ENCODE data around the gene DENND2D.
A peak's percentile ranks its signal among the peaks of the same experiment; 100 is the strongest.

DENND2D gene

GRCh38 chr1:111199881-111200801, at the start of gene DENND2D:
TSS of gene DENND2D (minus strand) at chr1:111200646. CDS start at chr1:111200459, 187 bp downstream.
- peak; percentile 69 for DNase-seq (ENCODE audit: low spot score)

GRCh38 chr1:111249960-111250359, 49.5 kb upstream of the DENND2D start:
- DNase-seq (ENCODE audit: low spot score): peak; percentile 85

DNA sequence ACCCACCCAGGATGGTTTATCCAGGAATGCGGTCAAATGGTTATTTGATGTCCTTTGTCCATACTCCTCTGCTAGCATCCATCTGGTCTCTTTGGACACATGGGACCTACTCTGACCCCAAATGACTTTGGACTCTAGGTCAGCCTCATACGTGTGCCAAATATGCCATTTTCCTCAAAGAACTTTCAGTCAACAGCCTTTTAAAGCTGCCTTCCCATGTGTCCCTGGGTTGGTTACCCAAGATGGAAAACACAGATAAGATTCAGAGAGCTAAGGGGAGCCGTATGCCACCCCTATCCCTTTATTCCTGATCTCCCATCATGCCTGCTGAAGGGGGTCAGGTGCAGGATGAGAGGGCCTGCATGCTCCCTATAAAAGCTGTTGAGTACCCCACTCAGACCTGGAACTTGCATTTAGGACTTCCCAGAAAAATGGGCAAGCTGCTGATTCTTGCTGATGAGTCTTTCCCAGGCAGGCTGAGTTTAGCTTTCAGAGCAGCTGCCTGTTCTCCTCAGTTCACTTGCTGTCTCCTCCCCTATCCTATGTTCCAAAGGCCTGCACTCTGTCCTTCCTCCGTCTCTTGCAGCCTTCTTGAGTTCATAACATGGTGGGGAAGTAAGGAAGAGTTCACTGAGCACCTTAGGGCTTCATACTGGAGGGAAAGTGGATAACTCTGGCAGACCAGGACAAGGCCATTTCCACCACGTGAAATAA, 46.8 kb upstream of the DENND2D start:
- DNase-seq (ENCODE audit: low spot score): no peak

GRCh38 chr1:111242805-111243523, 42.5 kb upstream of the DENND2D start:
- peak; percentile 32 for DNase-seq (ENCODE audit: low spot score)

DNA sequence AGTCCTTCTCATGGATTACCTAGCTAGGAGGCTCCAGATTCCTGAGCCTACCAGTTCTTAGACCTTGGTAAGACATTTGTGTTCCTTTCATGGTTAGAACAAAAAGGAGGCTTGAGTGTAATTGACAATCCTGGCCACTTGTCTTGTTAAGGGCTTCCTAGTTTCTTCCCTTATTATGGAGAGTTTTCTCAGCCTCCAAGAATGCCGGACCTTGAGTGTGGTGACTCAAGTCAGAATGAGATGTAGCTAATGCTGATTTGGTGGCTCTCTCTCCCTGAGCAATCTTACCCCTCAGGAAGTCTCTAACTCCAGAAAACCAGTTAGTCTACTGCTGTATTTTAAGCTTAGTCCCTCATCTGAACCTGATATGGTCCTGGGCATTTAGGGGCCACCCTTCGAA, 41.4 kb upstream of the DENND2D start:
- DNase-seq (ENCODE audit: low spot score): no peak

GRCh38 chr1:111238056-111238795, 37.8 kb upstream of the DENND2D start:
- DNase-seq (ENCODE audit: low spot score): no peak

- DNase-seq (ENCODE audit: low spot score): no peak
Observed at GRCh38 chr1:111236806-111237205, 36.4 kb upstream of the DENND2D start.

DNA sequence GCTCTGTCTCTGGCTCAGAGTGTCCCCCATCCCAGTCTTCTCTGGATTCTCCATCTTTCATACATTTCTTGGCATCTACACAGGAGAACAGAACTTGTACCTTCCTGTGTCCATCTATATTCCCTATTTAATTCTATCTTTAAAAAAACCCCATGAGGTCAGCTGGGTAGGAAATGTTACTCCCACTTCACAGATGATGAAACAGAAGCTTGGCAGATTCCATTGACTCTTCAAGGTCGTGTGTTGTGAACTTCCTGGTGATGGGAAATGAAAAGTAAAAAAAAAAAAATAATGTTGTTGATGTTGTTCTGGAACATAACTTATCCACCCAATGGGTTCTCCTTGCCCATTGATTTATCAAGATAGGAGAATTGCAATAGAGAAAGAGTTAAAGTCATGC, 35.9 kb upstream of the DENND2D start:
- no peak for DNase-seq (ENCODE audit: low spot score)

DNA sequence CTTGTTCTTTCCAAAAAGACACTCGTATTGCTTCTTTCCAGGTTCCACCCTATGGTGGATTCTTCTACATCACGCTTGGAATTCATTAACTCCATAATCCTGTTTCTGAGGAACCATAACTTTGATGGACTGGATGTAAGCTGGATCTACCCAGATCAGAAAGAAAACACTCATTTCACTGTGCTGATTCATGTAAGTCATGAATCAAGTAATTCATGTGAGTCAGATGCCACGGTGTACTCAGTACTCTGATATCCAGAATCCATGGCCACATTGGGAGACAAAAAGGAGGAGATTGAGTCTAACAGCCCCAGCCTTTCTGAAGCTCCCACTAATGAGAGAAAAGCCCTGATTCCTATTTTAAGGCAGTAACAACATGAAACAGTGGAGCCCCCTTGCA, 34.4 kb upstream of the DENND2D start:
- no peak for DNase-seq (ENCODE audit: low spot score)

- no peak for DNase-seq (ENCODE audit: low spot score)
Observed at GRCh38 chr1:111234258-111234657, 33.8 kb upstream of the DENND2D start.

DNA sequence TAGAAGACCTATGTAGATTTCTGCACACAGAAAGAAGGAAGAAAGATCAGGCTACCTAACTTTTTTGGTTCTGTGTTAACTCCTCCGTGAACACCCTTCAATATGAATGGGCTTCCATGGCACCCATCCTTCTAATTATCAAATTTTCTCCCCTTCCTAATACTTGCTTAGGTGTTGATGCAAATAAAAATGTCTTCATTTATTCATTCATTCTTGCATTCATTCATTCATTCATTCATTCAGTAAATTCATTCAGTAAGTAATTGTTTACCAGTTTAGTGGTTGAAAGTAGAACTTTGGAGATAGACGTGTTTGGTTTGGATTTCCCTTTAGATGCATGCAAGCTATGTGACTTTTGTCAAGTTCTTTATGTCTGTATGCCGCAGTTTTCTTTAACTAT, 31.7 kb upstream of the DENND2D start:
- DNase-seq (ENCODE audit: low spot score): no peak

GRCh38 chr1:111228748-111229126, 28.3 kb upstream of the DENND2D start:
- DNase-seq (ENCODE audit: low spot score): no peak

DNA sequence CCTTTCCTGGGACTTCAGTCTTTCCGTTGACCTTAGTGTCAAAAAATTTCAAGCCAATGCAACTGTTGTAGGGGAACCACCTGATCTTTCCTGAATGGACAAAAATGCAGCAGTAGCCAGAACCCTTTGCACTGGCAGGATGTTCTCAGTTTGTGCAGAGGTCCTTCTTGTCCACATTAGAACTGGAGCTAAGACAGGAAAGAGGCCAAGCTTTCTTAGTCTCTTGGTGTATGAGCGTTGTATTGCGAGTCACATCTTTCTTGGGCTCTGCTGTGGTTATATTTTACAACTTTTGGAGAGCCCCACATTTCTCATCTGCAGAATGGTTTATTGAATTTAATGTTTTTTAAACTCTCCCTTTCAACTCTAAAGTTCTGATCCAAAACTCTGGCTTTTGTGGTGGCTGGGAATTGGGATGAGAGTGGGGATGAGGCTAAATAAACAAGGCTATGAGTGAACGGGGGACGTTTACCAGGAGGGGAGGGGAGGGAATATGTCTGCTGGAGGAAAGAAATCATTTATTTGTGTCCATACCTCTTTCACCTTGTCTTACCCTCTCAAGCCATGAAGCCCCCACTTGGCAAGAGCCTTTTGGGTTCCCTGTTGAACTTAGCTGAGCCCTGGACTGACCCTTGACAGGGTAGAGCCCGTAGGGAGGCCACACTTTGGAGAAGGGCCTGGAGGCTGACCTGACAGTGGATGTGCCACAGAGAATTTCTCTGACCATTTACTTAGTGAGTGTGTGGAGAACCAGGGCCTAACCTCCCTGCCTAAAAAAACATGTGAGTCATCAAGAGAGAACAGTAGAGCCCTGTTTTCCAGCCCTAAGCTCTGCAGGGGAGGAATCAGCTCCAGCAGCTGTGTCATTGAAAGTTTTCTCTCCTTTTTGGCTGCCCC, 27.7 kb upstream of the DENND2D start:
- DNase-seq (ENCODE audit: low spot score): peak; percentile 78

DNA sequence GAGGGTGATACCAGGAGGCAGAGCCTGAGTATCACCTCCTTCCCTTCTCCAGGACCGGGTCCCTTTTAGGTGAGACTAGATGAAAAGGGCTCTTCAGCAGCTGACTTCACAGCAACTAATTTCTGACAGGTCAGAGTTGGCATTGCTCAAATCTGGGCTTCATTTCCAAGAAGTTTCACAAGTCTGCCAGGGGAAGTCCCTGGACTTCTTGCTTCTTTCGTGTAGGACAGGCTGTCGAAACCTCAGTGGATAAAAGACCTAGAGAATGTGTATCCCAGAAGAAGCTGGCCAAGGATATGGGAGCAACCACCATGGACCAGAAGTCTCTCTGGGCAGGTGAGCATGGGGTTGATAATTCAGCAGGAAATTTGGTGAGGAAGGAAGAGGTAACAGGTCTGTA, 27.0 kb upstream of the DENND2D start, which contains the start of gene CHI3L2:
TSS of gene CHI3L2 (plus strand) at position 280 of the 400 bp plus-strand sequence. CDS start at position 297, 17 bp downstream.
- no peak for DNase-seq (ENCODE audit: low spot score)

DNA sequence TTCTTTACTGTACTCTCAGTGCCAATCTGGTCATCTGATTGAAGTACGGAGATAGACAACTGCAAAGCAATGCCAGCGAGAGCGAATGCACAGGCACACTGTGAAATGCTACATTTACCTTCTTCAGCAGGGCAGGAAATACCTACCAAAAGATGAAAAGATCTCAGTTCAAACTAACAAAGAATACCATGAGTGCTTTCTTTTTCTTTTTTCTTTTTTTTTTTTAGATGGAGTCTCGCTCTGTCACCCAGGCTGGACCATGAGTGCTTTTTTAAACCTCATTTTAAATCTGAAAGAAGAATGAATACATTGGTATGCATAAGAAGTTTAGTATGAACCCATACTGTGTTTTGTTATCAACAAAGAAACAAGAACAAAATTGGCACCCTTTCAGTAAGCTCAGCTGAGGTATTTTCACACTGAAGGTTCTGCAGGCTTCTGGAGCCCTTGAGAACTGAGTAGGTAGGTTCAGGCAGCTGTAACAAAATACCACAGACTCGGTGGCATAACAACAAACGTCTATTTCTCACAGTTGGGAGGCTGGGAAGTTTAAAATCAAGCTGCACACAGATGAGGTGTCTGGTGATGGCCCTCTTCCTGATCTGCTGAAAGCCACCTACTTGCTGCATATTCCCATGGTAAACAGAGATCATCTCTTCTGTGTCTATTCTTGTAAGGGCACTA, 25.4 kb upstream of the DENND2D start:
- no peak for DNase-seq (ENCODE audit: low spot score)

- DNase-seq (ENCODE audit: low spot score): no peak
Observed at GRCh38 chr1:111225091-111225490, 24.6 kb upstream of the DENND2D start.

- DNase-seq (ENCODE audit: low spot score): no peak
Observed at GRCh38 chr1:111223126-111223685, 22.8 kb upstream of the DENND2D start.

DNA sequence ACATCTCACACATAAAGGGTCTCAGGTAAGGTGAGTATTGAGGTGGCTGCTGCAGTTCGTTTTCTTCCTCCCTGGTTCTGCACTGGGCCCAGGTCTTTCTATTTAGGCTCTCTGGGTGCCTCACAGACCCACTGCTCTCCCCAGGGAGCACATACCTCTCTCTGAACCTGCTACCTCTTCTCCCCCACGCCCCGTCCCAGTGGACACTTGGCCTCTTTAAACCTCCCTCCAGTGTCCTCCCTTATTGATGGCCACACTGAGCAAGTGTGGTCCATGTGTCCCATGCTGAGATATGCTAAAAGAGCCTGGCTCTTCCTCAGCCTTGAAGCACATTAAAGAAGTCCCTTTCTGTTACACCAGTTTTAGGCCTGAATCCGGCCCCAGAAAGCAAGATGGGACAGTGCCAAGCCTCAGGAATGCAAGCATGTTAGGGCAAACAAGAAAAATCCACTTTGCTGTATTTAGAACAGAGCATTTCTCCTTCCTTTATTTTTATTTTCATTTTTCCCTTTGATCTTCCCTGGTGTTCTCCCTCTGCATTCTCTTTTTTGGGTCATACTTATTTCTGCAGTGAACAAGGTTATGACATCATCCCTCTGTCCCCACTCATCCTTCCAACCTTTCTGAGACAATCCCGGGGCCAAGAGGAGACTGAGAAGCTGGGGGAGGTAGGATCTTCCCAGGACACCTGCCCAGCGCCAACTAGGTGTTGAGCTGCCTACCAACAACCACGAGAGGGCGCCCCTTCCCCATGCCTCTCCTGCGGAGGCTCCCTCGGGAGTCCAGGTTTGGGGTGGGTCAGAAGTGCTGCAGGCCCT, 22.1 kb upstream of the DENND2D start:
- DNase-seq (ENCODE audit: low spot score): peak; percentile 62

Measured in globus pallidus (tissue), 1 donor.